Measurements from ENCODE around the gene DDB1. TPM values are rescaled to one million over a fixed set of nuclear protein-coding genes. Genes with fewer than 3 reads are reported as not detected.

The DDB1 gene
- total RNA-seq, 2 experiments from 2014 or later = 222 to 223 TPM

- Mint-ChIP-seq H3K27ac (no peak overlapping the region), H3K9me3 (no peaks in the 10 kb centered on the region), H3K4me3 (no peak overlapping the region), H3K27me3 (no peaks in the 10 kb centered on the region), H3K36me3 (peaks cover 25% of the 10 kb centered on the region), H3K4me1 (ENCODE audit: low read depth) (no peaks in the 10 kb centered on the region)
- ChIA-PET POLR2A (interaction anchor here (0.6 kb wide), 1 partner anchor 55 kb away, joined by 3 read pairs; no protein-coding TSS in a partner anchor), CTCF (interaction anchor here (1.4 kb wide), 1 partner anchor 43 kb away, joined by 4 read pairs; no protein-coding TSS in a partner anchor)
- intact Hi-C loops (cut with micrococcal nuclease) = no loop called here
- no peak for DNase-seq
Observed at GRCh38 chr11:61342207-61342803, 9.4 kb upstream of the DDB1 start.

- no peak for DNase-seq
- intact Hi-C loops (cut with micrococcal nuclease) = no loop called here
- no peaks in the 10 kb centered on the region for H3K9me3 Mint-ChIP-seq
- H3K4me3 Mint-ChIP-seq = no peak overlapping the region
- ChIA-PET POLR2A (interaction anchor here (0.6 kb wide), 1 partner anchor 55 kb away, joined by 3 read pairs; no protein-coding TSS in a partner anchor), CTCF (interaction anchor here (1.1 to 1.4 kb wide), 2 partner anchors 44 to 93 kb away, joined by 3 to 4 read pairs; no protein-coding TSS in a partner anchor)
- no peaks in the 10 kb centered on the region for H3K4me1 Mint-ChIP-seq (ENCODE audit: low read depth)
- H3K27me3 Mint-ChIP-seq = no peaks in the 10 kb centered on the region
- peaks cover 25% of the 10 kb centered on the region for H3K36me3 Mint-ChIP-seq
- no peak overlapping the region for H3K27ac Mint-ChIP-seq
Observed at GRCh38 chr11:61341706-61342105, 8.8 kb upstream of the DDB1 start.

- no peaks in the 10 kb centered on the region for H3K27me3 Mint-ChIP-seq
Observed at GRCh38 chr11:61340979-61341378, 8.1 kb upstream of the DDB1 start.

GRCh38 chr11:61339490-61339878 is 6.6 kb upstream of the DDB1 start:
- H3K27ac Mint-ChIP-seq = no peak overlapping the region
- no peaks in the 10 kb centered on the region for H3K27me3 Mint-ChIP-seq
- ChIA-PET CTCF (interaction anchor here (0.6 to 7.7 kb wide), 2 partner anchors 43 to 220 kb away, joined by 3 to 310 read pairs; no protein-coding TSS in a partner anchor), POLR2A (no interaction called here)
- H3K9me3 Mint-ChIP-seq = no peaks in the 10 kb centered on the region
- no peak for DNase-seq
- no peak overlapping the region for H3K4me3 Mint-ChIP-seq
- H3K36me3 Mint-ChIP-seq = peaks cover 23% of the 10 kb centered on the region
- intact Hi-C loops (cut with micrococcal nuclease) = loop anchor here (10.0 kb wide), 1 partner anchor 425 kb away; the partner anchor contains the start of gene TMEM109
- peaks cover 12% of the 10 kb centered on the region for H3K4me1 Mint-ChIP-seq (ENCODE audit: low read depth)

More at GRCh38 chr11:61340979-61341378, 8.1 kb upstream of the DDB1 start:
- no peak overlapping the region for H3K27ac Mint-ChIP-seq
- peaks cover 6% of the 10 kb centered on the region for H3K4me1 Mint-ChIP-seq (ENCODE audit: low read depth)
- H3K9me3 Mint-ChIP-seq = no peaks in the 10 kb centered on the region
- POLR2A ChIA-PET = no interaction called here
- CTCF ChIA-PET = interaction anchor here (1.1 to 1.4 kb wide), 2 partner anchors 45 to 94 kb away, joined by 3 to 4 read pairs; no protein-coding TSS in a partner anchor
- DNase-seq = no peak
- no peak overlapping the region for H3K4me3 Mint-ChIP-seq
- H3K36me3 Mint-ChIP-seq = peaks cover 24% of the 10 kb centered on the region
- intact Hi-C loops (cut with micrococcal nuclease) = no loop called here

GRCh38 chr11:61338783-61339489 is 6.0 kb upstream of the DDB1 start:
- CTCF ChIA-PET = interaction anchor here (0.6 to 7.7 kb wide), 4 partner anchors 18 to 220 kb away, joined by 3 to 310 read pairs (median 22); no protein-coding TSS in a partner anchor
- intact Hi-C loops (cut with micrococcal nuclease) = loop anchor here (10.0 kb wide), 1 partner anchor 424 kb away; the partner anchor contains the start of gene TMEM109
- no peaks in the 10 kb centered on the region for H3K27me3 Mint-ChIP-seq
- POLR2A ChIA-PET = no interaction called here
- H3K4me1 Mint-ChIP-seq (ENCODE audit: low read depth) = peaks cover 17% of the 10 kb centered on the region
- H3K36me3 Mint-ChIP-seq = peaks cover 23% of the 10 kb centered on the region
- no peak for DNase-seq
- no peaks in the 10 kb centered on the region for H3K9me3 Mint-ChIP-seq
- no peak overlapping the region for H3K27ac Mint-ChIP-seq
- no peak overlapping the region for H3K4me3 Mint-ChIP-seq

GRCh38 chr11:61337706-61338470 is 5.0 kb upstream of the DDB1 start:
- CTCF ChIA-PET = interaction anchor here (0.5 to 7.7 kb wide), 7 partner anchors 19 to 111 kb away, joined by 3 to 310 read pairs (median 11); no protein-coding TSS in a partner anchor
- Mint-ChIP-seq H3K27me3 (no peaks in the 10 kb centered on the region), H3K36me3 (peaks cover 27% of the 10 kb centered on the region), H3K4me3 (no peak overlapping the region), H3K4me1 (ENCODE audit: low read depth) (peaks cover 23% of the 10 kb centered on the region), H3K27ac (no peak overlapping the region), H3K9me3 (no peaks in the 10 kb centered on the region)
- DNase-seq = no peak
- intact Hi-C loops (cut with micrococcal nuclease) = loop anchor here (10.0 kb wide), 1 partner anchor 423 kb away; the partner anchor contains the start of gene TMEM109
- POLR2A ChIA-PET = no interaction called here

GRCh38 chr11:61336171-61336935 is 3.4 kb upstream of the DDB1 start:
- H3K4me3 Mint-ChIP-seq = no peak overlapping the region
- intact Hi-C loops (cut with micrococcal nuclease) = loop anchor here (1.0 to 10.0 kb wide), 4 partner anchors 26 to 422 kb away; partner anchors contain the start of genes TMEM109 and TMEM138
- peak overlapping the region; percentile 97 for H3K27ac Mint-ChIP-seq
- H3K9me3 Mint-ChIP-seq = no peaks in the 10 kb centered on the region
- DNase-seq = peak; percentile 88
- H3K36me3 Mint-ChIP-seq = peaks cover 23% of the 10 kb centered on the region
- H3K27me3 Mint-ChIP-seq = no peaks in the 10 kb centered on the region
- ChIA-PET POLR2A (interaction anchor here (1.2 to 3.2 kb wide), 4 partner anchors 12 to 94 kb away, joined by 4 to 22 read pairs (median 10); partner anchors contain the start of genes CPSF7, CYB561A3, SDHAF2 and TMEM138), CTCF (interaction anchor here (0.6 to 7.7 kb wide), 46 partner anchors 9 to 498 kb away, joined by 3 to 310 read pairs (median 6); partner anchors contain the start of genes CPSF7, CYB561A3, SDHAF2 and TMEM138)
- H3K4me1 Mint-ChIP-seq (ENCODE audit: low read depth) = peaks cover 35% of the 10 kb centered on the region

GRCh38 chr11:61335355-61335710 is 2.4 kb upstream of the DDB1 start:
- CTCF ChIA-PET = interaction anchor here (0.8 to 7.7 kb wide), 16 partner anchors 8 to 419 kb away, joined by 3 to 310 read pairs (median 11); partner anchors contain the start of genes CPSF7, CYB561A3, SDHAF2 and TMEM138
- intact Hi-C loops (cut with micrococcal nuclease) = loop anchor here (10.0 kb wide), 1 partner anchor 421 kb away; the partner anchor contains the start of gene TMEM109
- Mint-ChIP-seq H3K4me1 (ENCODE audit: low read depth) (peaks cover 42% of the 10 kb centered on the region), H3K9me3 (no peaks in the 10 kb centered on the region), H3K4me3 (no peak overlapping the region), H3K27ac (peak overlapping the region; percentile 97), H3K27me3 (no peaks in the 10 kb centered on the region), H3K36me3 (peaks cover 21% of the 10 kb centered on the region)
- POLR2A ChIA-PET = interaction anchor here (1.2 to 3.2 kb wide), 4 partner anchors 13 to 95 kb away, joined by 4 to 30 read pairs (median 10); partner anchors contain the start of genes CPSF7, CYB561A3, SDHAF2 and TMEM138
- DNase-seq = no peak

- POLR2A ChIA-PET = interaction anchor here (1.2 to 3.2 kb wide), 7 partner anchors 17 to 95 kb away, joined by 3 to 30 read pairs (median 12); partner anchors contain the start of genes CPSF7, CYB561A3, SDHAF2 and TMEM138
- Mint-ChIP-seq H3K4me3 (peak overlapping the region; percentile 97), H3K9me3 (no peaks in the 10 kb centered on the region), H3K36me3 (peaks cover 27% of the 10 kb centered on the region), H3K27ac (peak overlapping the region; percentile 97), H3K4me1 (ENCODE audit: low read depth) (peaks cover 45% of the 10 kb centered on the region), H3K27me3 (no peaks in the 10 kb centered on the region)
- CTCF ChIA-PET = interaction anchor here (0.8 to 7.7 kb wide), 10 partner anchors 13 to 101 kb away, joined by 3 to 310 read pairs (median 10); partner anchors contain the start of genes CPSF7, CYB561A3, SDHAF2 and TMEM138
- intact Hi-C loops (cut with micrococcal nuclease) = loop anchor here (10.0 kb wide), 1 partner anchor 420 kb away; the partner anchor contains the start of gene TMEM109
- peak; percentile 20 for DNase-seq
Observed at GRCh38 chr11:61334434-61335354, 1.8 kb upstream of the DDB1 start.

Measured in activated CD4-positive, alpha-beta memory T cell treated with anti-CD3 and anti-CD28 coated beads for 36 hours (primary cell).